SU-DHL-6 (cell line): Measurements from ENCODE around the gene DNAJB2.

Source experiments
- H2AFZ ChIP-seq: fragments of 200-600 bp; sonication (generic); 2 replicates; pipeline ENCODE4 v1.6.1; 2014; ENCODE audit warnings: low read depth, mild to moderate bottlenecking, moderate library complexity, mixed read lengths, antibody characterized with exemption, low read length; ENCODE audit not compliant: severe bottlenecking
- H3F3A ChIP-seq: fragments of 200-600 bp; shearing (Covaris generic); 2 replicates; pipeline ENCODE4 v1.6.0; 2016; ENCODE audit warnings: antibody characterized with exemption, mild to moderate bottlenecking; ENCODE audit not compliant: insufficient read depth
- H3K27ac ChIP-seq: fragments of 200-600 bp; sonication (generic); 2 replicates; pipeline ENCODE4 v1.5.1; 2016; ENCODE audit warnings: low read depth, mild to moderate bottlenecking, low read length, moderate library complexity, mixed read lengths
- H3K27me3 ChIP-seq: fragments of 200-600 bp; sonication (generic), shearing (Covaris generic); 2 replicates; pipeline ENCODE4 v1.6.0; 2014; ENCODE audit warnings: mild to moderate bottlenecking, low read length
- H3K36me3 ChIP-seq: fragments of 200-600 bp; sonication (generic); 2 replicates; pipeline ENCODE4 v1.6.1; 2014; ENCODE audit warnings: mild to moderate bottlenecking, low read length, mixed read lengths
- H3K4me2 ChIP-seq: fragments of 300-600, 200-600 bp; shearing (Covaris generic), sonication (generic); 2 replicates; pipeline ENCODE4 v1.6.0; 2014; ENCODE audit warnings: low read length, low read depth, mild to moderate bottlenecking; ENCODE audit not compliant: poor library complexity, severe bottlenecking
- H3K4me3 ChIP-seq: fragments of 200-600 bp; sonication (generic); 2 replicates; pipeline ENCODE4 v1.5.1; 2014; ENCODE audit warnings: antibody characterized with exemption, low read length, mild to moderate bottlenecking, mixed read lengths; ENCODE audit not compliant: insufficient read depth, poor library complexity, severe bottlenecking
- H3K79me2 ChIP-seq: fragments of 200-600 bp; sonication (generic); 2 replicates; pipeline ENCODE4 v1.6.1; 2014; ENCODE audit warnings: mild to moderate bottlenecking, low read length, moderate library complexity; ENCODE audit not compliant: insufficient read depth
- H3K9ac ChIP-seq: fragments of 200-600 bp; sonication (generic); 2 replicates; pipeline ENCODE4 v1.7.0; 2014; ENCODE audit warnings: mild to moderate bottlenecking, low read length
- H3K9me2 ChIP-seq: fragments of 200-600 bp; sonication (generic); replicated peaks from 2 replicates; pipeline ENCODE4 v1.6.1; 2014; ENCODE audit warnings: low read length; ENCODE audit not compliant: insufficient read depth
- H3K9me3 ChIP-seq: fragments of 200-600 bp; sonication (generic); 2 replicates; pipeline ENCODE4 v1.6.1; 2014; ENCODE audit warnings: low read length, mixed read lengths; ENCODE audit not compliant: insufficient read depth
- H4K20me1 ChIP-seq: fragments of 200-600 bp; sonication (generic); 2 replicates; pipeline ENCODE4 v1.6.1; 2014; ENCODE audit warnings: low read depth, mild to moderate bottlenecking, antibody characterized with exemption, low read length, moderate library complexity, mixed read lengths
- EZH2phosphoT487 ChIP-seq: fragments of 200-600 bp; sonication (generic), shearing (Covaris generic); conservative IDR thresholded peaks from 2 replicates; pipeline ENCODE4 v1.6.1; 2018; ENCODE audit warnings: mild to moderate bottlenecking, antibody characterized with exemption, low read length, moderate library complexity, mixed read lengths
- TF ChIP-seq, protein P1 (sequence below): fragments of 200-600 bp; sonication (generic); IDR thresholded peaks from one replicate; pipeline ENCODE4 v1.5.1; 2017; ENCODE audit warnings: antibody characterized with exemption, mild to moderate bottlenecking, low read length, moderate library complexity; ENCODE audit not compliant: insufficient read depth, poor library complexity, severe bottlenecking

The DNAJB2 gene

GRCh38 chr2:219261024-219261855, 17.9 kb upstream of the DNAJB2 start:
- H3K27ac ChIP-seq, result no peak overlapping the region
- H3K9ac ChIP-seq, result no peak overlapping the region
- H2AFZ ChIP-seq, result no peak overlapping the region
- H3K9me3 ChIP-seq, result no peaks in the 10 kb centered on the region
- no peaks in the 10 kb centered on the region for H3K27me3 ChIP-seq
- TF ChIP-seq, protein P1, sequence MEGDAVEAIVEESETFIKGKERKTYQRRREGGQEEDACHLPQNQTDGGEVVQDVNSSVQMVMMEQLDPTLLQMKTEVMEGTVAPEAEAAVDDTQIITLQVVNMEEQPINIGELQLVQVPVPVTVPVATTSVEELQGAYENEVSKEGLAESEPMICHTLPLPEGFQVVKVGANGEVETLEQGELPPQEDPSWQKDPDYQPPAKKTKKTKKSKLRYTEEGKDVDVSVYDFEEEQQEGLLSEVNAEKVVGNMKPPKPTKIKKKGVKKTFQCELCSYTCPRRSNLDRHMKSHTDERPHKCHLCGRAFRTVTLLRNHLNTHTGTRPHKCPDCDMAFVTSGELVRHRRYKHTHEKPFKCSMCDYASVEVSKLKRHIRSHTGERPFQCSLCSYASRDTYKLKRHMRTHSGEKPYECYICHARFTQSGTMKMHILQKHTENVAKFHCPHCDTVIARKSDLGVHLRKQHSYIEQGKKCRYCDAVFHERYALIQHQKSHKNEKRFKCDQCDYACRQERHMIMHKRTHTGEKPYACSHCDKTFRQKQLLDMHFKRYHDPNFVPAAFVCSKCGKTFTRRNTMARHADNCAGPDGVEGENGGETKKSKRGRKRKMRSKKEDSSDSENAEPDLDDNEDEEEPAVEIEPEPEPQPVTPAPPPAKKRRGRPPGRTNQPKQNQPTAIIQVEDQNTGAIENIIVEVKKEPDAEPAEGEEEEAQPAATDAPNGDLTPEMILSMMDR, result no peak
- no peak for TF ChIP-seq EZH2phosphoT487
- H3K79me2 ChIP-seq, result no peaks in the 10 kb centered on the region
- no peaks in the 10 kb centered on the region for H4K20me1 ChIP-seq
- no peak overlapping the region for H3K4me3 ChIP-seq
- no peaks in the 10 kb centered on the region for H3F3A ChIP-seq
- H3K9me2 ChIP-seq, result no peaks in the 10 kb centered on the region
- no peaks in the 10 kb centered on the region for H3K36me3 ChIP-seq
- H3K4me2 ChIP-seq, result no peak overlapping the region

- Histone ChIP-seq H3K79me2 (no peaks in the 10 kb centered on the region), H3K27me3 (no peaks in the 10 kb centered on the region), H2AFZ (no peak overlapping the region), H3K36me3 (no peaks in the 10 kb centered on the region), H3K27ac (no peak overlapping the region), H3K4me3 (no peak overlapping the region), H3K9me3 (no peaks in the 10 kb centered on the region), H4K20me1 (no peaks in the 10 kb centered on the region), H3K9ac (no peak overlapping the region), H3K4me2 (no peak overlapping the region), H3F3A (no peaks in the 10 kb centered on the region), H3K9me2 (no peaks in the 10 kb centered on the region)
- no peak for TF ChIP-seq EZH2phosphoT487
- TF ChIP-seq, protein P1, result no peak
Measured at GRCh38 chr2:219266232-219266631, 12.9 kb upstream of the DNAJB2 start.

GRCh38 chr2:219266886-219267285, 12.3 kb upstream of the DNAJB2 start:
- TF ChIP-seq, protein P1, result no peak
- no peak for TF ChIP-seq EZH2phosphoT487
- no peak overlapping the region for H2AFZ ChIP-seq
- H3K9ac ChIP-seq, result no peak overlapping the region
- H3K4me3 ChIP-seq, result no peak overlapping the region
- no peaks in the 10 kb centered on the region for H3K79me2 ChIP-seq
- H3F3A ChIP-seq, result no peaks in the 10 kb centered on the region
- H3K27ac ChIP-seq, result no peak overlapping the region
- H3K4me2 ChIP-seq, result no peak overlapping the region
- no peaks in the 10 kb centered on the region for H3K36me3 ChIP-seq
- H3K27me3 ChIP-seq, result no peaks in the 10 kb centered on the region
- no peaks in the 10 kb centered on the region for H3K9me2 ChIP-seq
- H4K20me1 ChIP-seq, result no peaks in the 10 kb centered on the region
- no peaks in the 10 kb centered on the region for H3K9me3 ChIP-seq
